Measurements from ENCODE around the gene SORCS2. TPM values are rescaled to one million over a fixed set of nuclear protein-coding genes. Genes with fewer than 3 reads are reported as not detected.

SORCS2 gene
- total RNA-seq, 2 experiments from 2014 or later, result 0.03 TPM; not detected in 1

DNA sequence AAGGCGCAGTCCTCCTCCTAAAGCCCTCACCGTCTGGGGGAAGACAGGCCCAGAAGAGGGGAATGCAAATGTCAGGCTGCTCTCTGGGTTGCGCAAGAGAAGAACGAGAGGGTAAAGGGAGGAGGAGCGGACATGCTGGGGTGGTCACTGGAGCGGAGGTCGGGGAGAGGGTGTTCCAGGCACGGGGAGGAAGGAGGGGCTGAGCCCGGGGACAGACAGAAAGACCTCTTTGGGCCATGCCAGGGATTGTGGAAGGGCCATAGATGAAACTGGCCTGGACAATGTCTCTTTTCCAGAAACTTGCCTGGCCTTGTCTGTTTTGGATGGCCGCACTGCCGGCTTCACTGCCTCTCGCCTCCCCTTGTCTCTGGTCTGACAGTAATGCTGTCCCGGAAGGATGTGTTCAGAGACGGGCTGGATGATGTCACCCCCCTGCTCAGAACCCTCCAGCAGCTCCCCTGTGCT, 121.0 kb downstream of the SORCS2 start:
- no peaks in the 10 kb centered on the region for H3K79me2 ChIP-seq (ENCODE audit: insufficient read depth, low read depth, low read length)
- no peak overlapping the region for H3K27ac ChIP-seq (ENCODE audit: low read depth, low read length, poor library complexity, severe bottlenecking)
- intact Hi-C loops (cut with micrococcal nuclease; ENCODE audit: unreplicated experiment), result no loop called here
- TF ChIP-seq CTCF (conservative IDR thresholded peaks at IDR 0.05; ENCODE audit: low read length), result no peak
- TF ChIP-seq EZH2phosphoT487 (IDR thresholded peaks at IDR 0.05; ENCODE audit: borderline replicate concordance, low read depth, low read length), result no peak
- H3K4me3 ChIP-seq (ENCODE audit: low read depth, low read length, poor library complexity, severe bottlenecking), result no peak overlapping the region
- no peak for DNase-seq (ENCODE audit: low spot score)
- no peaks in the 10 kb centered on the region for H3K4me1 ChIP-seq (ENCODE audit: insufficient read depth, low read length, poor library complexity, severe bottlenecking)
- no peaks in the 10 kb centered on the region for H3K36me3 ChIP-seq (ENCODE audit: insufficient read depth, low read length)
- BruUV-seq (replicated peaks), result no TSS peak
- CTCF ChIA-PET (ENCODE audit: unreplicated experiment), result no interaction called here
- H3K4me2 ChIP-seq (ENCODE audit: low read length), result no peak overlapping the region
- POLR2A ChIA-PET, result no interaction called here
- no peak overlapping the region for H2AFZ ChIP-seq (ENCODE audit: low read length)
- H3K9me2 ChIP-seq (ENCODE audit: insufficient read depth, low read length), result no peaks in the 10 kb centered on the region
- no peaks in the 10 kb centered on the region for H3K9me3 ChIP-seq (ENCODE audit: low read length)
- no peaks in the 10 kb centered on the region for H4K20me1 ChIP-seq (ENCODE audit: insufficient read depth, low read length)

DNA sequence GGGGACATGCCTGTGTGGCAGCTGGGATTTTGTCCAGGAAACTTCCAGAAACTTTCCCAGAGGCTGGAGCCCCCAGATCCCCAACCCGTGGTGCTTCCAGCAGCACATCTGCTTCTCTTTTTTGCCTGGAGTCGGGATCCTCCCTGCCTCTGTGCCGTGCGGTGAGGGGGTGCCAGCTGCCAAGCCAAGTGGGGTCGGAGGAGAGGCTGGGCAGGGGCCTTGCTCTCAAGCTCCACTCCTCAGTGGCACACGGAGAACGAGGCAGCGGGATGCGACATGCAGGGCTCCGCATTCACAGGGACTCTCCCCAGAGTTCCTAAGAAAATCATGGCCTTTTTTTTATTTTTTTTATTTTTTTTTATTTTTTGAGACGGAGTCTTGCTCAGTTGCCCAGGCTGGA, 121.7 kb downstream of the SORCS2 start:
- TF ChIP-seq CTCF (conservative IDR thresholded peaks at IDR 0.05; ENCODE audit: low read length) (no peak), EZH2phosphoT487 (IDR thresholded peaks at IDR 0.05; ENCODE audit: borderline replicate concordance, low read depth, low read length) (no peak)
- Histone ChIP-seq H3K9me2 (ENCODE audit: insufficient read depth, low read length) (no peaks in the 10 kb centered on the region), H4K20me1 (ENCODE audit: insufficient read depth, low read length) (no peaks in the 10 kb centered on the region), H3K4me1 (ENCODE audit: insufficient read depth, low read length, poor library complexity, severe bottlenecking) (no peaks in the 10 kb centered on the region), H2AFZ (ENCODE audit: low read length) (no peak overlapping the region), H3K27ac (ENCODE audit: low read depth, low read length, poor library complexity, severe bottlenecking) (no peak overlapping the region), H3K9me3 (ENCODE audit: low read length) (no peaks in the 10 kb centered on the region), H3K4me2 (ENCODE audit: low read length) (no peak overlapping the region), H3K36me3 (ENCODE audit: insufficient read depth, low read length) (no peaks in the 10 kb centered on the region), H3K79me2 (ENCODE audit: insufficient read depth, low read depth, low read length) (no peaks in the 10 kb centered on the region), H3K4me3 (ENCODE audit: low read depth, low read length, poor library complexity, severe bottlenecking) (no peak overlapping the region)
- intact Hi-C loops (cut with micrococcal nuclease; ENCODE audit: unreplicated experiment), result no loop called here
- BruUV-seq (replicated peaks), result no TSS peak
- DNase-seq (ENCODE audit: low spot score), result no peak
- ChIA-PET CTCF (ENCODE audit: unreplicated experiment) (no interaction called here), POLR2A (no interaction called here)

DNA sequence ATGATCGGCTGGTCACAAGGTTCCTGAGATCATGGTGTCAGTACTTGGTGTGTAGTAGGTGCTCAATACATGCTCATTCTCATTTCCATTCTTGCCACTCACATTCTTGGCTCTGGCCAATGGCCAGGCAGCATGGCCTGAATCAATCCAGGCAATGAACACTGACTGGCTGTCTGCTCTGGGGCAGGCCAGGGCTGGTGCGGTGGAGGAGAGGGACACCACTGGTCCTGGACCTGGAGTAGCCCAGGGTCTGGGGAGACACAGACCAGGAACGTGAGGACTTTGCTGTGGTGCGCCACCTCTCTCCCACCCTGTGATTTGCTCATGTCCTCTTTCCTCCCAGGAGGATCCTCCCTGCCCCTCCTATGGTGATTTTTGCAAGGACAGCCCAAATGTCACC, 122.9 kb downstream of the SORCS2 start:
- Histone ChIP-seq H3K4me3 (ENCODE audit: low read depth, low read length, poor library complexity, severe bottlenecking) (no peak overlapping the region), H3K9me2 (ENCODE audit: insufficient read depth, low read length) (no peaks in the 10 kb centered on the region), H3K27ac (ENCODE audit: low read depth, low read length, poor library complexity, severe bottlenecking) (no peak overlapping the region), H3K79me2 (ENCODE audit: insufficient read depth, low read depth, low read length) (no peaks in the 10 kb centered on the region), H3K4me2 (ENCODE audit: low read length) (no peak overlapping the region), H3K4me1 (ENCODE audit: insufficient read depth, low read length, poor library complexity, severe bottlenecking) (no peaks in the 10 kb centered on the region), H3K9me3 (ENCODE audit: low read length) (no peaks in the 10 kb centered on the region), H2AFZ (ENCODE audit: low read length) (no peak overlapping the region), H4K20me1 (ENCODE audit: insufficient read depth, low read length) (no peaks in the 10 kb centered on the region), H3K36me3 (ENCODE audit: insufficient read depth, low read length) (no peaks in the 10 kb centered on the region)
- CTCF ChIA-PET (ENCODE audit: unreplicated experiment), result no interaction called here
- BruUV-seq (replicated peaks), result no TSS peak
- POLR2A ChIA-PET, result no interaction called here
- intact Hi-C loops (cut with micrococcal nuclease; ENCODE audit: unreplicated experiment), result no loop called here
- DNase-seq (ENCODE audit: low spot score), result no peak
- TF ChIP-seq CTCF (conservative IDR thresholded peaks at IDR 0.05; ENCODE audit: low read length), result no peak
- TF ChIP-seq EZH2phosphoT487 (IDR thresholded peaks at IDR 0.05; ENCODE audit: borderline replicate concordance, low read depth, low read length), result no peak

Measured in OCI-LY7 (cell line).